ENCODE results near the gene CCT8. TPM values are rescaled to one million over a fixed set of nuclear protein-coding genes. Genes with fewer than 3 reads are reported as not detected.

Gene CCT8
- total and polyA plus RNA-seq, 8 donors, result 40.8 to 153 (median 101) TPM

DNA sequence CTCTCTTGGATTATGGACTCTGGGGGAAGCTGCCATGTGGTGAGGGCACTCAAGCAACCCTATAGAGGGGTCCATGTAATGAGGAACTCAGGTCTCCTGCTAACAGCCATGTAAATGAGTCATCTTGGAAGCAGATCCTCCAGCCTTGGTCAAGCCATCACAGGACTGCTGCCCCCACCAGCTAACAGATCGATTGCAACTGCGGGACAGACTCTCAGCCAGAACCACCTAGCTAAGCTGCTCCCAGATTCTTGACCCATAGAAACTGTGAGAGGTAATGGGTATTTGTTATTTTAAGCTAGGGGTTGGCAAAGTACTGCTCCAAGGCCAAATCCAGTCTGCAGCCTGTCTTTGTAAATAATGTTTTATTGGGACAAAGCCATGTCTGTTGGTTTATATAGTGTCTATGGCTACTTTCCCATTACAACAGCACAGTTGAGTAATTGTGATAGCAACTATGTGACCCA, 29.4 kb upstream of the CCT8 start:
- Histone ChIP-seq H3K27me3 (no peaks in the 10 kb centered on the region), H3K36me3 (peaks cover 0 to 16% (median 0%) of the 10 kb centered on the region in 4 donors), H3K4me1 (no peaks in the 10 kb centered on the region), H3K4me3 (no peak overlapping the region), H3K9me3 (no peaks in the 10 kb centered on the region), H3K27ac (no peak overlapping the region)
- TF ChIP-seq POLR2AphosphoS5 (IDR thresholded peaks at IDR 0.05), result no peak
- no peak for TF ChIP-seq EP300 (IDR thresholded peaks at IDR 0.05)
- TF ChIP-seq, protein P1, sequence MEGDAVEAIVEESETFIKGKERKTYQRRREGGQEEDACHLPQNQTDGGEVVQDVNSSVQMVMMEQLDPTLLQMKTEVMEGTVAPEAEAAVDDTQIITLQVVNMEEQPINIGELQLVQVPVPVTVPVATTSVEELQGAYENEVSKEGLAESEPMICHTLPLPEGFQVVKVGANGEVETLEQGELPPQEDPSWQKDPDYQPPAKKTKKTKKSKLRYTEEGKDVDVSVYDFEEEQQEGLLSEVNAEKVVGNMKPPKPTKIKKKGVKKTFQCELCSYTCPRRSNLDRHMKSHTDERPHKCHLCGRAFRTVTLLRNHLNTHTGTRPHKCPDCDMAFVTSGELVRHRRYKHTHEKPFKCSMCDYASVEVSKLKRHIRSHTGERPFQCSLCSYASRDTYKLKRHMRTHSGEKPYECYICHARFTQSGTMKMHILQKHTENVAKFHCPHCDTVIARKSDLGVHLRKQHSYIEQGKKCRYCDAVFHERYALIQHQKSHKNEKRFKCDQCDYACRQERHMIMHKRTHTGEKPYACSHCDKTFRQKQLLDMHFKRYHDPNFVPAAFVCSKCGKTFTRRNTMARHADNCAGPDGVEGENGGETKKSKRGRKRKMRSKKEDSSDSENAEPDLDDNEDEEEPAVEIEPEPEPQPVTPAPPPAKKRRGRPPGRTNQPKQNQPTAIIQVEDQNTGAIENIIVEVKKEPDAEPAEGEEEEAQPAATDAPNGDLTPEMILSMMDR (IDR thresholded peaks at IDR 0.05), result no peak
- no peak for TF ChIP-seq POLR2A (IDR thresholded peaks at IDR 0.05)
- 70 to 92% (median 87%) methylated on average over 2 of the region's 2 CpGs for WGBS, 5 donors
- DNase-seq, result no peak
- intact Hi-C loops (cut with DNase I; ENCODE audit: low total_unique reads), result no loop called here

DNA sequence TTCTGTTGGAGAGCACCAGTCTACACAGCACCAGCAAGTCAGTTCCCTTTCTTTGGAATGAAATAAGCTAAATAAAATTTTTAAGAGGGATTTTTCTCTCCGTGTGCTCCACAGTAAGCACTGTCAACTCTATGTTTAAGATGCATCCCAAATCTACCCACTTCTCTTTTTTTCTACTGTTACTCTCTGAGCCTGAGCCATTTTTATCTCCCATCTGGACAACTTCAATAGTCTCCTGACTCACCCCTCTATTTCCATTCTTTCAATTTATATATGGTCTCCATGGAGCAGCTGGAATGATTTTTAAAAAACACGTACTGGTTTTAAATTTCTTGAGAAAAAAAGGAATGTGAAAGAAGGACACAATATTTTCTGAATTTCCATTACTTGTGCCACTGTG, 24.7 kb upstream of the CCT8 start:
- Histone ChIP-seq H3K27ac (no peak overlapping the region), H3K27me3 (no peaks in the 10 kb centered on the region), H3K4me1 (no peaks in the 10 kb centered on the region), H3K4me3 (no peak overlapping the region), H3K36me3 (peaks cover 0 to 32% (median 0%) of the 10 kb centered on the region in 4 donors), H3K9me3 (no peaks in the 10 kb centered on the region)
- intact Hi-C loops (cut with DNase I; ENCODE audit: low total_unique reads), result no loop called here
- TF ChIP-seq POLR2AphosphoS5 (IDR thresholded peaks at IDR 0.05), result no peak
- TF ChIP-seq, protein P1 (IDR thresholded peaks at IDR 0.05), result no peak
- TF ChIP-seq POLR2A (IDR thresholded peaks at IDR 0.05), result no peak
- no peak for TF ChIP-seq EP300 (IDR thresholded peaks at IDR 0.05)
- 75 to 84% (median 83%) methylated on average over 2 of the region's 2 CpGs for WGBS, 5 donors
- no peak for DNase-seq

DNA sequence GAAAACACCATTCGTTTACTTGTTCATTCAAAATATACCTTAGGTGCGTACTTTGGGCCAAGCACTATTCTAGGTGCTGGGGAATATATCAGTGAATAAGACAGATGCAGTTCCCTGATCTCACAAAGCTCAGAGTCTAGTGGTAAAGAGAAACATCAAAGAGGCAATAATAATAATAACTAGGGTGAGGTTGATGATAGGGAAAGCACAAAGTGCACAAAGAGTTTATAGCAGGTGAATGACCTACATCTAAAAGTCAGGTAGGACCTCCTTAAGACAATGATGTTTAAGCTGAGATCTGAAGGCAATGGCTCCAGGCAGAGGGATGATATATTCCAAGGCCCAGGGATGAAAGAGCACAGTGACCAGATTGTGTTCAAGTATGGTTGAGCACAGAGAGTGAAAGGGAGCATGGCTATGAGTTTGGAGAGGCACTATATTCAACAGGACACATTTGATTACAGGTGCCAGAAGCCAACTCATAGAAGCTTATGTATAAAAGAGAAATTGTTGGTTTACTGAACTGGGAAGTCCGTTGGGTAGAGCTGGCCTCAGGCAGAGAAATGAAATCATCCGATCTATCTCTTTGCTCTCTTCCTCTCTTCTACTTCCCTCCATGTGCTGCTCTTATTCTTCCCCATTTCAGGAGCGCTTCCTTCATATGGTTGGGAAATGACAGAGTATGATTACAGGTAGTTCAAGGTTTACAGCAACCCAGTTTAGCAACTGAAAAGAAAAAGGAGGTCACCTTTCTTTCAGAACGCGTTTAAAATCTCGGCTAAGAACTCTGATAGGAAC, 23.0 kb upstream of the CCT8 start:
- intact Hi-C loops (cut with DNase I; ENCODE audit: low total_unique reads), result no loop called here
- no peak for DNase-seq
- Histone ChIP-seq H3K27ac (no peak overlapping the region), H3K9me3 (no peaks in the 10 kb centered on the region), H3K4me1 (no peaks in the 10 kb centered on the region), H3K36me3 (peaks cover 0 to 34% (median 4%) of the 10 kb centered on the region in 4 donors), H3K4me3 (no peak overlapping the region), H3K27me3 (no peaks in the 10 kb centered on the region)
- 80 to 93% (median 84%) methylated on average over 8 of the region's 8 CpGs for WGBS, 5 donors
- TF ChIP-seq POLR2AphosphoS5 (IDR thresholded peaks at IDR 0.05) (no peak), POLR2A (IDR thresholded peaks at IDR 0.05) (no peak), EP300 (IDR thresholded peaks at IDR 0.05) (no peak)

DNA sequence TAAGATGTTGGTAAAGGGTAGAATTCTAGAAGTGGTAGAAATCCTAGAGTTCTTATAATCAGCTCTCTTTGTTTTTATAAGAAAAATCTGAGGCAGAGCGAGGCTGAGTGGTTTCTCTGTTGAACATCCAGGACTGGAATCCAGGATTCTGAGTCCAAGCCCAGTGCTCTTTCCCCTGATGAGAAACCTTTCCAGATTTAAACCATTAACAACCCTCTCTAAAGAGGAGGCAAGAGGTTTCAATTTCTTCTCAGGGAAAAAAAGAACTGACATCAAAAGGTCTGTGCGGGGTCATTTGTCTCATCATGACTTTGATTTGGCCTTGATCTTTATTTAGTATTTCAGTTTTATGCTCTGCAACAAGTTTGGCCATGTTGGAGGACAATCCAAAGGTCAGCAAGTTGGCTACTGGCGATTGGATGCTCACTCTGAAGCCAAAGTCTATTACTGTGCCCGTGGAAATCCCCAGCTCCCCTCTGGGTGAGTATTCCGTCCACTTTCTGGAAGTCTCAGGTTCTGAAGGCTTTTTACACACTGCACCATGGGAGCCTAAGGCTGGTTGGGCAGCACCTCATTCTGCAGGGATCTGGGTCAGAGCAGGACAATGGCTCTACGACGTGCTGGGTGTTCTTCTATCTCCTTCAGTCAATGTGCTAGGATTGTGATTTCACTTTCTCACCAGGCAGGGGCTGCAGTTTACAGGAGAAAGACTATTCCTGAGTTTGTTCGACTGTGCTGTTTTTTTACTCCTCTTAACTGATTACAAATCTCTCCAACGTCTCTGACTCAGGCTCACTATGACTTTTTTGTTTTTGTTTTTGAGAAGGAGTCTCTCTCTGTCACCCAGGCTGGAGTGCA, 18.9 kb upstream of the CCT8 start:
- H3K36me3 ChIP-seq, result peaks cover 0 to 29% (median 4%) of the 10 kb centered on the region in 4 donors
- H3K27ac ChIP-seq, result peak overlapping the region in 2 of 5 donors; percentile 1 to 23
- H3K4me3 ChIP-seq, result no peak overlapping the region
- no peaks in the 10 kb centered on the region for H3K9me3 ChIP-seq
- no peaks in the 10 kb centered on the region for H3K27me3 ChIP-seq
- no peak for DNase-seq
- intact Hi-C loops (cut with DNase I; ENCODE audit: low total_unique reads), result no loop called here
- TF ChIP-seq POLR2A (IDR thresholded peaks at IDR 0.05) (no peak), POLR2AphosphoS5 (IDR thresholded peaks at IDR 0.05) (no peak)
- TF ChIP-seq, protein P1 (IDR thresholded peaks at IDR 0.05), result no peak
- peaks cover 0 to 8% (median 4%) of the 10 kb centered on the region in 4 donors for H3K4me1 ChIP-seq
- WGBS, 5 donors, result 56 to 74% (median 62%) methylated on average over 9 of the region's 9 CpGs
